Hepatocyte (in vitro differentiated cells): Measurements from ENCODE around the gene IFT122.
"Not testable (repeated sequence)": the region's sequence is repeated elsewhere in the genome, so short reads cannot be mapped to it uniquely, and the experiment has no call there.

Experiments used
- CTCF ChIP-seq: fragments of 200-600 bp; sonication (generic); IDR thresholded peaks from 2 replicates; pipeline ENCODE4 v1.5.1; 2016; ENCODE audit warnings: antibody characterized with exemption, mild to moderate bottlenecking; ENCODE audit not compliant: poor library complexity
- EZH2 ChIP-seq: fragments of 200-600 bp; sonication (generic); IDR thresholded peaks from 2 replicates; pipeline ENCODE4 v1.6.1; 2016; ENCODE audit warnings: antibody characterized with exemption, mild to moderate bottlenecking, borderline replicate concordance
- EZH2phosphoT487 ChIP-seq: fragments of 200-600 bp; sonication (generic); IDR thresholded peaks from one replicate; pipeline ENCODE4 v1.6.1; 2018; ENCODE audit warnings: antibody characterized with exemption, mild to moderate bottlenecking, low read depth, moderate library complexity; ENCODE audit not compliant: unreplicated experiment, severe bottlenecking

GRCh38 chr3:129545951-129546350 lies 105.9 kb downstream of the IFT122 start:
- TF ChIP-seq CTCF, EZH2, EZH2phosphoT487: not testable (repeated sequence)
